ENCODE data around the gene XAB2. TPM values are rescaled to one million over a fixed set of nuclear protein-coding genes. Genes with fewer than 3 reads are reported as not detected.

Gene XAB2
- total and polyA plus RNA-seq, 2 donors (not counting 1 experiment from before 2014, with no cell fraction given): 62.7 to 93.8 TPM

DNA sequence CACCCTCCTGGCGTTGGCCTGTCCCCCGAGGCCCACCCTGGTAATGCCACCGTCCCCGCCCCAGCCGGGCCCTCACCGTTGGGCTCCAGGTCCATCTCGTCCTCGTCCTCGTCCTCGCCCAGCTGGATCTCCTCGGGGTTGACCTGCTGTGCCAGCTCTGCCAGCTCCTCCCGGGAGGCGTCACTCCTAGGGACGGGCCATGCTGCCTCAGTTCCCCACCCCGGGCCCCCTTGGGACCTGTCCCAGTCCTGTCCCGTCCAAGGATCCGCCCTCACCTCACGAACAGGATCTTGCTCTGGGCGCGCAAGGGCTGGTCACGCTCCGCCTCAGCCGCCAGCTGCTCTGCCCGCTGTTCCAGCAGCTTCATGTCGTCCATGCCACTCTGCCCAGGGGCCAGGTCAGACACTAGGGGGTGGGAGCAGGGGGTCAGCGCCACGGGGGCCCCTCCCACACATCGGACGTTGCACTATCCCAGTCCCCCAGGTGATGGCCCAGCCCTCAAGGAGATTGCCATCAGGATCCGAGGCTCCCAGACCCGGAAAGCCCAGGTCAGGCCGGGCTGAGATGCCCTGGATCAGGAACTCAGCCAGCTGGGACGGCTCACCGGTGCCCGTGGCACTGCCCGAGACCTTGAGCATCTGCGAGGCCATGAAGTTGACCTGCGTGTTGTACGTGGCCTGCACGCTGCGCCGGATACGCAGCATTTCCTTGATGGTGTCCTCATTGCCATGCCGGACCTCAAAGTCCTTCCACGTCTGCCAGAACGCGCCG is 9.5 kb downstream of the XAB2 start:
- H3K27ac Mint-ChIP-seq: no peak overlapping the region
- Histone ChIP-seq H2AFZ (ENCODE audit: insufficient read depth, low read depth, low read length, poor library complexity, severe bottlenecking) (no peak overlapping the region), H4K20me1 (ENCODE audit: control insufficient read depth, insufficient read depth, low read length, poor library complexity, severe bottlenecking) (peaks cover 6% of the 10 kb centered on the region), H3K4me1 (ENCODE audit: control insufficient read depth in 2 of 2, insufficient read depth in 2 of 2, low read length in 2 of 2) (no peaks in the 10 kb centered on the region), H3K79me2 (ENCODE audit: control insufficient read depth, insufficient read depth, low read length) (no peaks in the 10 kb centered on the region), H3K9me3 (ENCODE audit: control extremely low read depth in 1 of 3, control insufficient read depth in 2 of 3, insufficient read depth in 1 of 3, low read length in 2 of 3) (peaks cover 0 to 6% (median 0%) of the 10 kb centered on the region in 3 donors), H3K9ac (ENCODE audit: low read length) (no peak overlapping the region), H3K4me3 (ENCODE audit: control extremely low read depth in 1 of 5, extremely low read depth in 1 of 5, insufficient read depth in 1 of 5, low read depth in 2 of 5, low read length in 4 of 5) (no peak overlapping the region), H3K36me3 (replicated peaks in 1 of 2; ENCODE audit: control extremely low read depth in 1 of 2, control insufficient read depth in 1 of 2, extremely low read depth in 1 of 2, insufficient read depth in 2 of 2, low read length in 1 of 2) (peaks cover 5 to 56% of the 10 kb centered on the region in 2 experiments), H3K27ac (ENCODE audit: low read length in 2 of 2) (no peak overlapping the region), H3K27me3 (replicated peaks in 1 of 4; ENCODE audit: control extremely low read depth in 1 of 4, control insufficient read depth in 3 of 4, insufficient read depth in 4 of 4, low read length in 3 of 4) (no peaks in the 10 kb centered on the region), H3K4me2 (replicated peaks; ENCODE audit: low read depth, low read length, poor library complexity, severe bottlenecking) (no peak overlapping the region)
- H3K27me3 Mint-ChIP-seq: no peaks in the 10 kb centered on the region
- WGBS (ENCODE audit: insufficient coverage): 96% methylated on average over 43 of the region's 48 CpGs
- no peak overlapping the region for H3K4me3 Mint-ChIP-seq
- POLR2A ChIA-PET: interaction anchor here (0.7 kb wide), 1 partner anchor 61 kb away, joined by 5 read pairs; the partner anchor contains the start of gene TRAPPC5
- H3K4me1 Mint-ChIP-seq: no peaks in the 10 kb centered on the region
- no peaks in the 10 kb centered on the region for H3K9me3 Mint-ChIP-seq (ENCODE audit: insufficient read depth)
- ATAC-seq (ENCODE audit: low read depth) (no peak), DNase-seq (no peak)
- CTCF ChIA-PET: no interaction called here
- intact Hi-C loops (cut with micrococcal nuclease): no loop called here
- TF ChIP-seq EZH2 (IDR thresholded peaks at IDR 0.05; ENCODE audit: borderline replicate concordance, insufficient read depth, low read depth, low read length, poor library complexity, severe bottlenecking): no peak
- TF ChIP-seq, protein P1, sequence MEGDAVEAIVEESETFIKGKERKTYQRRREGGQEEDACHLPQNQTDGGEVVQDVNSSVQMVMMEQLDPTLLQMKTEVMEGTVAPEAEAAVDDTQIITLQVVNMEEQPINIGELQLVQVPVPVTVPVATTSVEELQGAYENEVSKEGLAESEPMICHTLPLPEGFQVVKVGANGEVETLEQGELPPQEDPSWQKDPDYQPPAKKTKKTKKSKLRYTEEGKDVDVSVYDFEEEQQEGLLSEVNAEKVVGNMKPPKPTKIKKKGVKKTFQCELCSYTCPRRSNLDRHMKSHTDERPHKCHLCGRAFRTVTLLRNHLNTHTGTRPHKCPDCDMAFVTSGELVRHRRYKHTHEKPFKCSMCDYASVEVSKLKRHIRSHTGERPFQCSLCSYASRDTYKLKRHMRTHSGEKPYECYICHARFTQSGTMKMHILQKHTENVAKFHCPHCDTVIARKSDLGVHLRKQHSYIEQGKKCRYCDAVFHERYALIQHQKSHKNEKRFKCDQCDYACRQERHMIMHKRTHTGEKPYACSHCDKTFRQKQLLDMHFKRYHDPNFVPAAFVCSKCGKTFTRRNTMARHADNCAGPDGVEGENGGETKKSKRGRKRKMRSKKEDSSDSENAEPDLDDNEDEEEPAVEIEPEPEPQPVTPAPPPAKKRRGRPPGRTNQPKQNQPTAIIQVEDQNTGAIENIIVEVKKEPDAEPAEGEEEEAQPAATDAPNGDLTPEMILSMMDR (IDR thresholded peaks at IDR 0.05): no peak

All from B cell (primary cell).